Lower leg skin (tissue), 4 donors: Measurements from ENCODE around the gene FMNL3. TPM values are rescaled to one million over a fixed set of nuclear protein-coding genes. Genes with fewer than 3 reads are reported as not detected.

Experiments used
- DNase-seq, 2 donors: peaks; one replicate each; pipeline ENCODE4 v3.0.0-alpha.2; 2019; ENCODE audit warnings: low spot score in 2 of 2
- H3K4me3 ChIP-seq: fragments of 200-600 bp; sonication (generic); 2 replicates; pipeline ENCODE4 v1.5.1; 2017; ENCODE audit warnings: mild to moderate bottlenecking, low read depth; ENCODE audit not compliant: poor library complexity, severe bottlenecking
- POLR2A ChIP-seq, 2 donors: fragments of 450-650 bp; IDR thresholded peaks; one replicate each; pipeline ENCODE4 v1.6.1; 2016 to 2017; ENCODE audit warnings: antibody characterized with exemption in 2 of 2, mild to moderate bottlenecking in 1 of 2, moderate library complexity in 1 of 2
- WGBS, 2 donors: methylation state at CpG; one replicate each; pipeline ENCODE4 v1.1.5; 2018; 5-methylcytosine and 5-hydroxymethylcytosine counted together
- intact Hi-C: fragments of 100-400 bp; cut with DNase I; formaldehyde crosslinking; loops from one replicate; pipeline ENCODE4 v1.15.0; 2023; ENCODE audit warnings: low total_unique reads
- total RNA-seq, 4 donors: library from RNA; depleted of rRNA; stranded (reverse); fragments of >200 nt; gene quantifications; one replicate each; pipeline ENCODE4 v1.1.0, GENCODE V29; 2016
- TF ChIP-seq, protein P1 (sequence below), 3 donors: fragments of 450-650 bp; IDR thresholded peaks; one replicate each; pipeline ENCODE4 v1.5.1; 2016; ENCODE audit warnings: antibody characterized with exemption in 3 of 3, mild to moderate bottlenecking in 3 of 3, moderate library complexity in 2 of 3

The FMNL3 gene
- total RNA-seq, 4 donors from 2014 or later: 4.3 to 12.5 (median 6.9) TPM

DNA sequence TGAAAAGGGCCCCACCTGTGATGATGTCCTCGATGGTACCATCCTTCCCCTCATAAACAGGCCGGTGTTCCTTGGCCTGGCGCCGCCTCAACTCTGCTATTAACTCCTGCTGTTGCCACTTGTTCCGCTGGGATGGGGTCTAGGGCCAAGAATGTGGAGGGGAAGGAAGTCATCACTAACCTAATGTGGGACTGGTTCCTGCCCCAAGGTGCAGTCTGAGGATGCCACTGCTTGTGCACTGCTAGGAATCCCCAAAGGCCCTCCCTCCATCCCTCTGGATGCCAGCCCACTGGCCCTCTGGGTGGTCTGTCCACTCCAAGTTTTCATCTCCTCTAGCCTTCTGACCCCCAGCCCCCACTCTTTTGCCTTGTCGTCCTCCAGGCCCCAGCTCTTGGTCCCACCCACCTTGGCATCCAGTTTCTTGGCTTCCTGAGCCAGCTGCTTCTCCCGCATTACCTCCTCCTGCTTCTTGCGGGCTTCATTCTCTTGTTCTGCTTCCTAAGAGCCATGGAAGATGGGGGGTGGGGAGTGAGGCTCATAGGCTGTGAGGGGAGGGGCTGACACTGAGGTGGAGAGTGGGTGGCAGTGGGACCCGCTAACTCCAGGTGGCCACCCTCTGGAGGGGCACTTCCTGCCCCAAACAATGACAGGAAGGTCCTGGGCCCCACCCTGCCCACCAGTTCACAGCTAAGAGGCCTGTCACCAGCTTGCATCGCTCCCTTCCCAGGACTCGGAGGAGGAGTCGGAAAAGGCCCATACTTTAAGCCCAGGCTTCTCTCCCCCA is 60.1 kb downstream of the FMNL3 start:
- intact Hi-C loops: no loop called here
- TF ChIP-seq POLR2A (IDR thresholded peaks at IDR 0.05): no peak
- TF ChIP-seq, protein P1, sequence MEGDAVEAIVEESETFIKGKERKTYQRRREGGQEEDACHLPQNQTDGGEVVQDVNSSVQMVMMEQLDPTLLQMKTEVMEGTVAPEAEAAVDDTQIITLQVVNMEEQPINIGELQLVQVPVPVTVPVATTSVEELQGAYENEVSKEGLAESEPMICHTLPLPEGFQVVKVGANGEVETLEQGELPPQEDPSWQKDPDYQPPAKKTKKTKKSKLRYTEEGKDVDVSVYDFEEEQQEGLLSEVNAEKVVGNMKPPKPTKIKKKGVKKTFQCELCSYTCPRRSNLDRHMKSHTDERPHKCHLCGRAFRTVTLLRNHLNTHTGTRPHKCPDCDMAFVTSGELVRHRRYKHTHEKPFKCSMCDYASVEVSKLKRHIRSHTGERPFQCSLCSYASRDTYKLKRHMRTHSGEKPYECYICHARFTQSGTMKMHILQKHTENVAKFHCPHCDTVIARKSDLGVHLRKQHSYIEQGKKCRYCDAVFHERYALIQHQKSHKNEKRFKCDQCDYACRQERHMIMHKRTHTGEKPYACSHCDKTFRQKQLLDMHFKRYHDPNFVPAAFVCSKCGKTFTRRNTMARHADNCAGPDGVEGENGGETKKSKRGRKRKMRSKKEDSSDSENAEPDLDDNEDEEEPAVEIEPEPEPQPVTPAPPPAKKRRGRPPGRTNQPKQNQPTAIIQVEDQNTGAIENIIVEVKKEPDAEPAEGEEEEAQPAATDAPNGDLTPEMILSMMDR (IDR thresholded peaks at IDR 0.05): no peak
- no peak overlapping the region for H3K4me3 ChIP-seq
- 70 to 72% methylated on average over 12 of the region's 12 CpGs for WGBS, 2 donors
- DNase-seq: no peak

DNA sequence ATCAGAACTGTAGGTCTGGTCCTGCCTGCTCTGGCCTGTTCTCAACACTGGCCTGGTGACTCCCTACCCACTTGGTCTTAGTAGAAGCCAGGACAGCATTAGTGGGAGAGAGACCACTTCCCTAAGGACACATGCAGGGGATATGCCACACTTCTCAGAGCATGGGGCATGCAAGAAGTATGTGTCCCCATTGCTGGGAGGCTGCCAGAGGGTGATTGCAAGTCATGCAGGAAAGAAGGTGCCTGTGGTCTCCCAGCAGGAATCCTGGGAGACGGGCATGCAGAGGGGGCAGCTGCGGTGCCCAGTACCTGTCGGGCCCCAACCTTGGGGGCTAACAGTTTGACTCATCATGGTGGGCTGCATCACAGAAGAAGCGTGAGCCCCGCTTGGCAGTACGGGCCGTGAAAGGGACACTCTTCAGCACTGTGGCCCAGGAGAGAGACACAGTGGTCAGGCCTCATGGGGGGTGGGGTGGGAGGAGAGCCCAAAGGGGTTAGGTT is 60.8 kb downstream of the FMNL3 start:
- H3K4me3 ChIP-seq: no peak overlapping the region
- 91 to 96% methylated on average over 7 of the region's 7 CpGs for WGBS, 2 donors
- intact Hi-C loops: no loop called here
- TF ChIP-seq, protein P1 (IDR thresholded peaks at IDR 0.05): no peak
- no peak for TF ChIP-seq POLR2A (IDR thresholded peaks at IDR 0.05)
- DNase-seq: no peak

DNA sequence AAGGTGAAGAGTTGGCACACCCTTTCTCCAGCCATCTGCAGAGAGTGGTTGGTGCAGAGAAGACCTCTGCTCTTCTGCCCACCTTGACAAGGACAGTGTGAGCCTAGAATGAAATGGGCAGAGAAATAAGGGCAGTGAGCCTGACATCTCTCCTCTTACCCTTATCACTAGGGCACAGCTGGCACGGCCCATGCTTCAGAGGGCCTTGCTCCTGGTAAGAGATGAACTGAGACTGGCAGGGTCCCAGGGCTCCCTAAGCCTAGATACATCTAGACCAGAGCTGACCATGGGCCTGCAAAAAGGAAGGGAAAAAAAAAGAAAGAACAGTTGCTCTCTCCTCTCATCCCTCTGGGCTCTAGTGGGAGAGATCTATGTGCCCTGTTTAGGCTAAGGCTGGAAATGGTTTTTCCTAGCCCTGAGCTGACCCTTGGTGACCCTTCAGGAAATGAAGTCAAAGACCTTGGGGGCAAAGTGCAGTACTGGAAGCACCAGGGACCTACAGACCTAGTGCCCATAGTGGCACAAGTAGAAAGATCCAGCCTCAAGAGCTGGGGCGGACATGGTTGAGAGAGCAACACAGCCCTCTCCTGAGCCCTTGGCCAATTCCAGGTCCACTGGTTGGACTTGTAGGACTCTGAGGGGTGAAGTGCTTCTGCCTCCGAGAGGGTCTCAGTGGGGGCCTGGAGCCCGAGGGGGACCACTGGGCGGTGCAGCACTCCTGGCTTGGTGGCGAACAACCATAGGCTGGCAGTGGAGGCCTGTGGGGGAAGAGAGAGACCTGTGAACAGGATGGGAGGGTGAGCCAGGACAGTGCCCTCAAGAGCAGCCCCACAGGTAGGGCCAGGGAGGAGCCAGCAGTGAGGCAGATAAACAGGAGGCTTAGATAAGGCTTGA is 61.8 kb downstream of the FMNL3 start:
- no peak overlapping the region for H3K4me3 ChIP-seq
- intact Hi-C loops: no loop called here
- no peak for DNase-seq
- 93 to 95% methylated on average over 6 of the region's 6 CpGs for WGBS, 2 donors
- no peak for TF ChIP-seq POLR2A (IDR thresholded peaks at IDR 0.05)
- TF ChIP-seq, protein P1 (IDR thresholded peaks at IDR 0.05): no peak

DNA sequence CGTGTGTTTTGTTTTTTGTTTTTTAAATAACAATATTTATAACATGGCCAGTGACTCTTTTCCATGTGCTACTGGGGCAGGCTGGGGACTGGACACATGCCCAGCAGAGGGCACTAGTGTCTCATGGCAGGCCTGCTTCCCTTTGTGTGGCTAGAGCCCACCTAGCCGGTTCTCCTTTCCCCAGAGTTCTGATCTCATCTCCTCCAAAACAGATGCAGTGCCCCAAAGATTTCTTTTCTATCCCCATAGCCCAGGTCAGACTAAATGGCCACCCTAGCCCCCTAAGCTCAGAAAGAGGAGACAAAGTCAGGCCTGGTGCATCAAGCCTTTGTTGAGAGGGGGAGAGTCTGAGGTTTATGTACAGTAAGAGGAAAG is 62.6 kb downstream of the FMNL3 start:
- WGBS, 2 donors: 6 to 11% methylated on average over 2 of the region's 2 CpGs
- TF ChIP-seq, protein P1 (IDR thresholded peaks at IDR 0.05): peak in 1 of 3 donors; percentile 67
- no peak for TF ChIP-seq POLR2A (IDR thresholded peaks at IDR 0.05)
- DNase-seq: peak; percentile 65 to 95
- no peak overlapping the region for H3K4me3 ChIP-seq
- intact Hi-C loops: loop anchor here (5.0 kb wide), 1 partner anchor 63 kb away; the partner anchor contains the start of gene FMNL3

DNA sequence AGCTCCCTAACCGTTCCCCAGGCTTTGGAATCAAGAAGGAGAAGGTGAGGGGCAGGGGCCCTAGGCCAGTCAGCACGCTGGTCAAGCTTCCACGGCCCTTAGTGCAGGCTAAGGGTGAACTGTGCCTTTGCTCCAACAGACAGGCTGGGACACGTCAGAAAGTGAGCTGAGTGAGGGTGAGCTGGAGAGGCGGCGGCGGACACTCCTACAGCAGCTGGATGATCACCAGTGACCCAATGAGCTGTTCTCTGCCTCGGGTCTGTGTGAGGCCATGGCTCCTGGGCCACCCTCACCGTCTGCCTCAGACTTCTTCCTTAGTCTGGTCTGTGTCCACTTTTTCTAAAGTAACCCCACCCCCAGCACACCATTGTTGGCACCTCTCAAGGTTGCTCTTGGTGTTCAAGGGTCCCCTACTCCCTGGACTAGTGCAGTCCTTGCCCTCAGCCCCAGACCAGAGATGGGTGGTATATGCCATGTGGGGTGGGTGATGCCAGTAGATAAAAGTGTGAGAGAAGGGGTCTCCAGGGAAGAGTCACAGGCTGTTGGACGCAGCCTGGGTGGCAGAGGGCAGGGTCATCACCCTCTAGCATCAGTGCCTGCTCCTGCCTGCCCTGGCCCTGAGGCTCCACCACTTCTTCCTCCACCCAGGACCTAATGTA is 63.1 kb downstream of the FMNL3 start:
- WGBS, 2 donors: 76 to 81% methylated on average over 9 to 10 of the region's 10 CpGs
- intact Hi-C loops: loop anchor here (5.0 kb wide), 1 partner anchor 63 kb away; the partner anchor contains the start of gene FMNL3
- no peak for DNase-seq

More for the DNA sequence above, 63.1 kb downstream of the FMNL3 start:
- no peak for TF ChIP-seq POLR2A (IDR thresholded peaks at IDR 0.05)
- TF ChIP-seq, protein P1 (IDR thresholded peaks at IDR 0.05): no peak
- H3K4me3 ChIP-seq: no peak overlapping the region
